Epithelial cell of umbilical artery (primary cell): ENCODE results near the gene DYNC1LI1. TPM values are rescaled to one million over a fixed set of nuclear protein-coding genes. Genes with fewer than 3 reads are reported as not detected.

ENCODE experiments used
- total RNA-seq: library from RNA; depleted of rRNA; stranded (reverse); fragments of >200 nt; gene quantifications from 2 replicates; pipeline ENCODE4 v1.2.3, GENCODE V29; 2014

Gene DYNC1LI1
- 50.3 and 51.4 TPM in 2 replicates for total RNA-seq

DNA sequence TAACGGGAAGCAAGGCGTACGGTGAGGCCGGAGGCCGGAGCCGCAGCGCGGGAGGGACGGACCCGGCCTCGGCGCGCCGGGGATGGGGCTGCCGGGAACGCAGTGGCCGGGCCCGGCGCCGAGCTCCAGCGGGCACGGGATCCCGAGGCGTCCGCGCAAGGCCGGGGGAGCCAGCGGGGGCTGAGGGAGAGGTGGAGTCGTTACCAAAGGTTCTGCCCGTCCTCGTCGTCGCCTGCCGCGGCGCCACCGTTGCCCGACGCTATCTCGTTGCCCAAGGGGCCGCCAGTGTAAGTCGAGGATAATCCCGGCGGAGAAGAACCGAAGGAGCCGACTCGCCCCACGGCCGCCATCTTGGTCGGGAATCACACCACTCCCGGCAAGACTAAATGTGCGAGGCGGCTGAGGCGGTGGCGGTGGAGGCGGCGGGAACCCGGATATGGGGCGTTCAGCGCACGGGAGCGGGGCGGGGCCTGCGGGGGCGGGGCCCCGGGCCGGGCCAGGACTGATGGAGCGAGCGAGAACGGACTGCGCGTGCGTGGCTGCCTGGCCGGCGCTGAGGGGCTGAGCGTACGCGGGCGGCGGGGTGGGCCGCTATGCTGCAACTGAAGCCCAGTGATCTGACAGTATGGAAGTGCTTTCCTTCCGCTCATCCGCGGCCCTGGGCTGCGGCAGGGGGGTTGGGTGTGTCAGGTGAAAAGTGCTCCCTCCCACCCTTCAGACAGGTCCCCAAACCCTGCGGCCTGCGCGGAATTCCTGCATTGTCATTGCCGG lies at the start of gene DYNC1LI1:
DYNC1LI1 (minus strand) TSS at position 438 of the 771 bp plus-strand sequence; CDS start at position 350, 88 bp downstream.

GRCh38 chr3:32502118-32502945 lies 68.3 kb downstream of the DYNC1LI1 start, which contains the start of gene CMTM6:
Gene CMTM6, minus strand, starts transcription at chr3:32502852. Its CDS starts 107 bp downstream, at chr3:32502745.

Other genes starting within 250 kb of the DYNC1LI1 start
- 13.7 and 16.2 TPM in 2 replicates for gene CMTM7, start 179.0 kb downstream of the DYNC1LI1 start, total RNA-seq
- 150 and 175 TPM in 2 replicates for gene CMTM6, start 68.0 kb downstream of the DYNC1LI1 start, total RNA-seq
- gene CNOT10, start 114.3 kb upstream of the DYNC1LI1 start, total RNA-seq = 25.8 and 27.0 TPM in 2 replicates
- not detected in 2 replicates for gene TRIM71, start 247.1 kb upstream of the DYNC1LI1 start, total RNA-seq